HCT116 (cell line): ENCODE results near the gene CYP4A22. TPM values are rescaled to one million over a fixed set of nuclear protein-coding genes. Genes with fewer than 3 reads are reported as not detected.
"Not testable (repeated sequence)": the region's sequence is repeated elsewhere in the genome, so short reads cannot be mapped to it uniquely, and the experiment has no call there.

Experiments
- ATAC-seq: fragments of 200-7000 bp; cut with Tn5 transposase; 2 replicates; pipeline ENCODE4 v1.9.1; 2020; ENCODE audit warnings: mild to moderate bottlenecking, moderate library complexity
- BruUV-seq: library from RNA; stranded (reverse); fragments of 400-500 nt; replicated peaks from 2 replicates; lab custom pipeline; 2021; lab: Mats Ljungman, UMichigan
- CTCF ChIA-PET: fragments of 300-600 bp; sonication (Branson Sonifier 250); formaldehyde crosslinking; loops from one replicate; lab custom pipeline; 2021; ENCODE audit warnings: antibody characterized with exemption; lab: Charles Lee
- POLR2A ChIA-PET: fragments of 300-600, 350-600 bp; sonication (Branson Sonifier 250); formaldehyde crosslinking; loops from one replicate; lab custom pipeline; 2021; ENCODE audit warnings: antibody characterized with exemption; lab: Charles Lee
- RAD21 ChIA-PET, 2 experiments: fragments of 300-600 bp; sonication (Branson Sonifier 250); formaldehyde crosslinking; loops; one replicate each; lab custom pipeline; 2023; ENCODE audit warnings: low total read pairs in 2 of 2; ENCODE audit not compliant: uncharacterized antibody in 2 of 2, unreplicated experiment in 2 of 2, low non-redundant PET in 1 of 2; lab: Charles Lee
- DNase-seq: peaks from one replicate; pipeline ENCODE4 v3.0.0-alpha.2; 2010; ENCODE audit warnings: low read depth, low spot score
- H2AFZ ChIP-seq: fragments of 200-600 bp; shearing (Covaris generic), sonication (generic); 2 replicates; pipeline ENCODE4 v1.6.1; 2017; ENCODE audit warnings: low read depth, mixed run types, mixed read lengths, antibody characterized with exemption, low read length; ENCODE audit not compliant: poor library complexity, severe bottlenecking
- H3K27ac ChIP-seq: 2 replicates; pipeline ENCODE4 v1.5.1; 2012; ENCODE audit warnings: low read depth, low read length
- H3K27me3 ChIP-seq: fragments of 200-600 bp; sonication (generic); 2 replicates; pipeline ENCODE4 v1.6.1; 2016; ENCODE audit warnings: mixed run types, low read length, mixed read lengths; ENCODE audit not compliant: insufficient read depth
- H3K36me3 ChIP-seq, 2 experiments: fragments of 200-500 bp in 1 of 2; fragments of 200-600 bp in 1 of 2; sonication (Bioruptor generic) in 1 of 2; sonication (generic) in 1 of 2; 2 replicates each; pipeline versions ENCODE4 v1.5.1 to v1.6.1; 2014 to 2016; ENCODE audit warnings: low read length in 2 of 2, inconsistent platforms in 1 of 2, mixed read lengths in 1 of 2, mixed run types in 1 of 2; ENCODE audit not compliant: insufficient read depth in 2 of 2, control insufficient read depth in 1 of 2
- H3K4me1 ChIP-seq, 2 experiments: fragments of 200-600 bp in 1 of 2; sonication (generic) in 1 of 2; 2 replicates each; pipeline versions ENCODE4 v1.5.1 to v1.6.1; 2012 to 2017; ENCODE audit warnings: low read length in 2 of 2, inconsistent platforms in 1 of 2, mild to moderate bottlenecking in 1 of 2, mixed read lengths in 1 of 2, mixed run types in 1 of 2, moderate library complexity in 1 of 2; ENCODE audit not compliant: insufficient read depth in 2 of 2, control insufficient read depth in 1 of 2
- H3K4me2 ChIP-seq: fragments of 200-600 bp; sonication (generic); 2 replicates; pipeline ENCODE4 v1.6.1; 2017; ENCODE audit warnings: mixed run types, low read length, mixed read lengths
- H3K4me3 ChIP-seq, 2 experiments: fragments of 200-600 bp in 1 of 2; sonication (generic) in 1 of 2; replicated peaks in 1 of 2; 2 replicates each; pipeline ENCODE4 v1.5.1; 2011 to 2016; ENCODE audit warnings: low read length in 2 of 2, control low read depth in 1 of 2, low read depth in 1 of 2, mild to moderate bottlenecking in 1 of 2, mixed read lengths in 1 of 2, mixed run types in 1 of 2
- H3K79me2 ChIP-seq: fragments of 200-600 bp; sonication (generic); 2 replicates; pipeline ENCODE4 v1.6.1; 2017; ENCODE audit warnings: mild to moderate bottlenecking, mixed run types, low read length, moderate library complexity, mixed read lengths; ENCODE audit not compliant: insufficient read depth
- H3K9ac ChIP-seq: fragments of 200-600 bp; sonication (generic); 2 replicates; pipeline ENCODE4 v1.6.1; 2016; ENCODE audit warnings: low read length, mixed read lengths
- H3K9me2 ChIP-seq: fragments of 200-600 bp; sonication (generic), shearing (Covaris generic); 2 replicates; pipeline ENCODE4 v1.6.1; 2017; ENCODE audit warnings: mixed run types, mild to moderate bottlenecking, moderate library complexity; ENCODE audit not compliant: insufficient read depth
- H3K9me3 ChIP-seq, 2 experiments: fragments of 200-500 bp in 1 of 2; fragments of 200-600 bp in 1 of 2; sonication (Bioruptor generic) in 1 of 2; sonication (generic) in 1 of 2; 2 replicates each; pipeline ENCODE4 v1.6.1; 2014 to 2017; ENCODE audit warnings: low read length in 2 of 2, mixed read lengths in 2 of 2, inconsistent platforms in 1 of 2, low read depth in 1 of 2, mild to moderate bottlenecking in 1 of 2, mixed run types in 1 of 2, moderate library complexity in 1 of 2; ENCODE audit not compliant: control insufficient read depth in 1 of 2, insufficient read depth in 1 of 2
- H4K20me1 ChIP-seq: fragments of 200-600 bp; sonication (generic), shearing (Covaris generic); 2 replicates; pipeline ENCODE4 v1.6.1; 2017; ENCODE audit warnings: mixed run types, mild to moderate bottlenecking, moderate library complexity; ENCODE audit not compliant: insufficient read depth
- intact Hi-C: fragments of 100-400 bp; cut with micrococcal nuclease; formaldehyde crosslinking; loops from 2 replicates; pipeline ENCODE4 v1.10.0; 2022
- total RNA-seq: library from RNA; stranded (reverse); gene quantifications from one replicate; pipeline ENCODE4 v1.2.1, GENCODE V29; 2021; ENCODE audit not compliant: unreplicated experiment

Gene CYP4A22
- total RNA-seq, 1 experiment from 2014 or later, result not detected

- DNase-seq, BruUV-seq, H3K36me3 ChIP-seq, H4K20me1 ChIP-seq, H3K27ac ChIP-seq, intact Hi-C loops, H3K4me3 ChIP-seq, H3K4me2 ChIP-seq, H3K79me2 ChIP-seq, H3K27me3 ChIP-seq, H3K9me3 ChIP-seq, H3K9ac ChIP-seq, RAD21 ChIA-PET, ATAC-seq, H2AFZ ChIP-seq, POLR2A ChIA-PET, H3K4me1 ChIP-seq, CTCF ChIA-PET, H3K9me2 ChIP-seq: not testable (repeated sequence)
These were observed 16.2 kb upstream of the CYP4A22 start for GRCh38 chr1:47121039-47121438.

- H2AFZ ChIP-seq, H3K27me3 ChIP-seq, H3K79me2 ChIP-seq, CTCF ChIA-PET, intact Hi-C loops, BruUV-seq, DNase-seq, H3K9me2 ChIP-seq, H4K20me1 ChIP-seq, RAD21 ChIA-PET, ATAC-seq, H3K4me3 ChIP-seq, H3K9me3 ChIP-seq, H3K36me3 ChIP-seq, H3K4me2 ChIP-seq, H3K9ac ChIP-seq, H3K4me1 ChIP-seq, POLR2A ChIA-PET, H3K27ac ChIP-seq: not testable (repeated sequence)
These were observed 12.4 kb upstream of the CYP4A22 start for GRCh38 chr1:47124834-47125233.

- CTCF ChIA-PET, H3K9me3 ChIP-seq, H4K20me1 ChIP-seq, H3K27ac ChIP-seq, H3K27me3 ChIP-seq, H3K9ac ChIP-seq, RAD21 ChIA-PET, H3K4me1 ChIP-seq, H3K4me3 ChIP-seq, BruUV-seq, H3K36me3 ChIP-seq, H3K79me2 ChIP-seq, intact Hi-C loops, DNase-seq, ATAC-seq, H2AFZ ChIP-seq, H3K4me2 ChIP-seq, H3K9me2 ChIP-seq, POLR2A ChIA-PET: not testable (repeated sequence)
These were observed 10.2 kb upstream of the CYP4A22 start for GRCh38 chr1:47126997-47127396.
